H1 (cell line): ENCODE results near the gene AP3S1. TPM values are rescaled to one million over a fixed set of nuclear protein-coding genes. Genes with fewer than 3 reads are reported as not detected.

ENCODE experiments used
- CTCF ChIA-PET: fragments of 300-600 bp; sonication (Branson Sonifier 250); formaldehyde crosslinking; loops from one replicate; lab custom pipeline; 2021; ENCODE audit not compliant: partially characterized antibody; lab: Charles Lee
- POLR2A ChIA-PET: fragments of 300-600 bp; sonication (Branson Sonifier 250); formaldehyde crosslinking; loops from one replicate; lab custom pipeline; 2021; ENCODE audit warnings: inconsistent platforms; ENCODE audit not compliant: partially characterized antibody; lab: Charles Lee
- DNase-seq, 2 experiments: peaks; one replicate each; pipeline versions ENCODE4 v3.0.0 to v3.0.0-alpha.2; 2010 to 2022; ENCODE audit warnings: low spot score in 2 of 2, low read depth in 1 of 2, mixed read lengths in 1 of 2
- FAIRE-seq: peaks from 2 replicates; lab custom pipeline; 2011; peaks lifted over from hg19 to GRCh38; lab: Jason Lieb, UNC
- H2AFZ ChIP-seq: 2 replicates; pipeline ENCODE4 v1.8.1; 2012; ENCODE audit warnings: low read length, inconsistent platforms
- H2AK5ac ChIP-seq: 2 replicates; pipeline ENCODE4 v1.6.1; 2013; ENCODE audit warnings: low read depth, low read length
- H2BK120ac ChIP-seq: replicated peaks from 2 replicates; pipeline ENCODE3; 2013; ENCODE audit warnings: low read depth, low read length, inconsistent platforms
- H2BK12ac ChIP-seq: 2 replicates; pipeline ENCODE4 v1.6.1; 2013; ENCODE audit warnings: low read depth, low read length
- H2BK15ac ChIP-seq: 2 replicates; pipeline ENCODE4 v1.6.1; 2013; ENCODE audit warnings: low read length
- H2BK20ac ChIP-seq: 2 replicates; pipeline ENCODE4 v1.6.1; 2013; ENCODE audit warnings: low read length
- H2BK5ac ChIP-seq: 2 replicates; pipeline ENCODE4 v1.6.1; 2013; ENCODE audit warnings: low read depth, low read length
- H3K14ac ChIP-seq: 2 replicates; pipeline ENCODE4 v1.6.1; 2013; ENCODE audit warnings: inconsistent platforms; ENCODE audit not compliant: insufficient read length
- H3K18ac ChIP-seq: 2 replicates; pipeline ENCODE4 v1.6.1; 2013; ENCODE audit warnings: low read length; ENCODE audit errors: extremely low read depth
- H3K23ac ChIP-seq: 2 replicates; pipeline ENCODE4 v1.6.1; 2013; ENCODE audit warnings: inconsistent platforms; ENCODE audit not compliant: insufficient read length
- H3K23me2 ChIP-seq: 2 replicates; pipeline ENCODE4 v1.6.1; 2013; ENCODE audit warnings: low read depth, low read length
- H3K27ac ChIP-seq: 2 replicates; pipeline ENCODE4 v1.6.1; 2011; ENCODE audit warnings: low read depth, low read length, inconsistent platforms
- H3K27me3 ChIP-seq, 4 experiments: replicated peaks in 1 of 4; 1 replicate in 1 of 4; 2 replicates in 3 of 4; pipeline versions ENCODE4 v1.6.1 to v1.8.1; 2011 to 2013; ENCODE audit warnings: low read length in 3 of 4, mild to moderate bottlenecking in 3 of 4, inconsistent platforms in 2 of 4, mixed read lengths in 2 of 4, moderate library complexity in 1 of 4; ENCODE audit not compliant: control insufficient read depth in 3 of 4, insufficient read depth in 3 of 4; ENCODE audit errors: extremely low read depth in 1 of 4
- H3K36me3 ChIP-seq, 4 experiments: 2 replicates each; pipeline versions ENCODE4 v1.6.1 to v1.8.1; 2011 to 2013; ENCODE audit warnings: mild to moderate bottlenecking in 4 of 4, low read length in 3 of 4, moderate library complexity in 2 of 4, control low read depth in 1 of 4, inconsistent platforms in 1 of 4; ENCODE audit not compliant: insufficient read depth in 4 of 4, control insufficient read depth in 2 of 4
- H3K4ac ChIP-seq: replicated peaks from 2 replicates; pipeline ENCODE3; 2013; ENCODE audit warnings: low read length, low read depth, mixed read lengths, inconsistent platforms; ENCODE audit not compliant: insufficient read length
- H3K4me1 ChIP-seq, 4 experiments: replicated peaks in 1 of 4; 1 replicate in 1 of 4; 2 replicates in 3 of 4; pipeline versions ENCODE4 v1.6.1 to v1.8.1; 2011 to 2013; ENCODE audit warnings: low read length in 3 of 4, inconsistent platforms in 2 of 4, mixed read lengths in 1 of 4; ENCODE audit not compliant: insufficient read depth in 4 of 4, control insufficient read depth in 3 of 4
- H3K4me2 ChIP-seq, 2 experiments: 2 replicates each; pipeline versions ENCODE4 v1.6.1 to v1.8.1; 2011 to 2013; ENCODE audit warnings: low read depth in 2 of 2, low read length in 2 of 2, control low read depth in 1 of 2, inconsistent platforms in 1 of 2, mild to moderate bottlenecking in 1 of 2; ENCODE audit not compliant: insufficient read depth in 1 of 2
- H3K4me3 ChIP-seq, 4 experiments: fragments of 200-600, 300-600 bp in 1 of 4; sonication (generic), shearing (Covaris generic), sonication (Bioruptor Twin) in 1 of 4; 2 replicates each; pipeline versions ENCODE4 v1.5.1 to v1.8.1; 2011 to 2016; ENCODE audit warnings: low read length in 4 of 4, low read depth in 3 of 4, control low read depth in 2 of 4, inconsistent platforms in 2 of 4, mild to moderate bottlenecking in 2 of 4, mixed read lengths in 1 of 4, moderate library complexity in 1 of 4; ENCODE audit not compliant: insufficient read depth in 2 of 4; ENCODE audit errors: extremely low read depth in 1 of 4
- H3K56ac ChIP-seq: replicated peaks from 2 replicates; pipeline ENCODE3; 2013; ENCODE audit warnings: low read depth, mild to moderate bottlenecking, mixed read lengths, low read length, inconsistent platforms; ENCODE audit not compliant: insufficient read length
- H3K79me1 ChIP-seq: 2 replicates; pipeline ENCODE4 v1.6.1; 2013; ENCODE audit warnings: low read depth, low read length, control low read depth
- H3K79me2 ChIP-seq, 2 experiments: 2 replicates each; pipeline versions ENCODE4 v1.6.1 to v1.8.1; 2012 to 2013; ENCODE audit warnings: low read length in 2 of 2, mild to moderate bottlenecking in 2 of 2, inconsistent platforms in 1 of 2; ENCODE audit not compliant: insufficient read depth in 2 of 2, control insufficient read depth in 1 of 2
- H3K9ac ChIP-seq, 4 experiments: replicated peaks in 1 of 4; 1 replicate in 1 of 4; 2 replicates in 3 of 4; pipeline versions ENCODE4 v1.6.1 to v1.8.1; 2011 to 2013; ENCODE audit warnings: low read depth in 3 of 4, low read length in 3 of 4, control low read depth in 2 of 4, mild to moderate bottlenecking in 2 of 4, moderate library complexity in 2 of 4, inconsistent platforms in 1 of 4; ENCODE audit errors: extremely low read depth in 1 of 4
- H3K9me3 ChIP-seq, 2 experiments: 2 replicates each; pipeline versions ENCODE4 v1.6.1 to v1.8.1; 2012 to 2013; ENCODE audit warnings: mild to moderate bottlenecking in 2 of 2, moderate library complexity in 2 of 2, control low read depth in 1 of 2, inconsistent platforms in 1 of 2, low read depth in 1 of 2, low read length in 1 of 2, mixed read lengths in 1 of 2; ENCODE audit not compliant: insufficient read depth in 2 of 2
- H4K20me1 ChIP-seq, 2 experiments: replicated peaks in 1 of 2; 2 replicates each; pipeline versions ENCODE3 to v1.8.1; 2011 to 2013; ENCODE audit warnings: inconsistent platforms in 2 of 2, low read length in 2 of 2, mild to moderate bottlenecking in 1 of 2; ENCODE audit not compliant: insufficient read depth in 2 of 2, control insufficient read depth in 1 of 2
- H4K5ac ChIP-seq: 2 replicates; pipeline ENCODE4 v1.6.1; 2013; ENCODE audit warnings: low read length, low read depth, mixed read lengths, inconsistent platforms; ENCODE audit not compliant: insufficient read length
- H4K8ac ChIP-seq: 2 replicates; pipeline ENCODE4 v1.8.0; 2013; ENCODE audit warnings: mild to moderate bottlenecking, moderate library complexity, low read length, inconsistent platforms; ENCODE audit not compliant: insufficient read depth; ENCODE audit errors: extremely low read depth
- H4K91ac ChIP-seq: replicated peaks from 2 replicates; pipeline ENCODE3; 2013; ENCODE audit warnings: low read length, mixed read lengths, inconsistent platforms; ENCODE audit not compliant: insufficient read length
- CBX5 ChIP-seq: fragments of 300-800, 300-1000 bp; sonication (generic); IDR thresholded peaks from 2 replicates; pipeline ENCODE4 v1.7.1; 2016; ENCODE audit warnings: antibody characterized with exemption, low read length, low read depth
- EGR1 ChIP-seq: IDR thresholded peaks from 2 replicates; pipeline ENCODE4 v1.6.1; 2011; ENCODE audit warnings: low read depth, low read length, borderline replicate concordance
- whole genome bisulfite sequencing, 2 experiments: shearing (Covaris generic) in 1 of 2; methylation state at CpG; one replicate each; pipeline versions ENCODE4 v1.1.6 to v1.1.7; 2013 to 2015; ENCODE audit warnings: low lambda C conversion rate in 2 of 2, mixed read lengths in 2 of 2, inconsistent platforms in 1 of 2, low coverage in 1 of 2, missing lambda C conversion rate in 1 of 2; ENCODE audit not compliant: insufficient replicate concordance in 2 of 2, insufficient coverage in 1 of 2, insufficient read length in 1 of 2; ENCODE audit errors: extremely low coverage in 1 of 2, missing lambda C conversion rate in 1 of 2; 5-methylcytosine and 5-hydroxymethylcytosine counted together
- polyA plus RNA-seq, 7 experiments: library from polyadenylated mRNA; depleted of rRNA in 3 of 7; stranded (reverse) in 5 of 7; unstranded in 2 of 7; fragments of >200 nt in 5 of 7; fragments of 200-250 nt in 2 of 7; gene quantifications; 1 replicate in 5 of 7; 2 replicates in 1 of 7; 4 replicates in 1 of 7; pipeline versions ENCODE4 v1.2.1 to v1.2.3, GENCODE V29; 2011 to 2013; ENCODE audit warnings: missing spikeins in 2 of 7, mixed read lengths in 2 of 7
- total RNA-seq: library from RNA; stranded (reverse); fragmentation: NEBNext Ultra II Directional; extraction: Animal tissue kit (Norgen Biotek cat#: 25700); gene quantifications from 2 replicates; pipeline ENCODE4 v1.2.1, GENCODE V29; 2021

Gene AP3S1
- total and polyA plus RNA-seq, 2 of the 8 experiments (the other 6 are each of a cell fraction or from before 2014, with no cell fraction given), result 26.6 to 72.7 TPM

- Histone ChIP-seq H3K4me3 (no peak overlapping the region), H3K27me3 (no peaks in the 10 kb centered on the region), H3K27ac (no peak overlapping the region), H3K79me2 (peaks cover 0 to 87% of the 10 kb centered on the region in 2 experiments; a peak in 2 of 4 replicates), H2BK15ac (no peak overlapping the region), H3K9me3 (peaks cover 0 to 8% of the 10 kb centered on the region in 2 experiments; a peak in 1 of 4 replicates), H4K8ac (no peak overlapping the region), H4K5ac (no peak overlapping the region), H3K36me3 (no peaks in the 10 kb centered on the region), H2AFZ (no peak overlapping the region), H2BK120ac (no peak overlapping the region), H3K14ac (no peak overlapping the region), H3K9ac (no peak overlapping the region), H4K20me1 (no peaks in the 10 kb centered on the region), H2BK20ac (no peak overlapping the region), H3K56ac (no peak overlapping the region), H3K23me2 (no peaks in the 10 kb centered on the region), H2BK5ac (no peak overlapping the region), H3K79me1 (no peaks in the 10 kb centered on the region; the same call in 1 of the 2 replicates), H3K18ac (no peak overlapping the region), H3K4me2 (no peak overlapping the region), H2BK12ac (no peak overlapping the region), H4K91ac (no peak overlapping the region), H3K4me1 (peaks cover 0 to 5% (median 0%) of the 10 kb centered on the region in 4 experiments; a peak in 2 of 7 replicates), H3K23ac (no peak overlapping the region), H2AK5ac (no peak overlapping the region), H3K4ac (no peak overlapping the region)
- WGBS, 2 experiments, result 86% methylated on average over 1 of the region's 1 CpG; no CpG with 5 or more reads in 1 of the 2 experiments
- FAIRE-seq (no peak), DNase-seq (no peak)
- POLR2A ChIA-PET, result no interaction called here
- TF ChIP-seq CBX5, result no peak
- no peak for TF ChIP-seq EGR1
- CTCF ChIA-PET, result interaction anchor here (0.5 to 1.0 kb wide), 3 partner anchors 15 to 287 kb away, joined by 3 read pairs; no protein-coding TSS in a partner anchor
Measured at GRCh38 chr5:115855959-115856358, 14.2 kb downstream of the AP3S1 start.
